DMS53 (cell line): ENCODE results near the gene PALD1.

Experiments
- DNase-seq: peaks from one replicate; lab custom pipeline; 2025; lab: John Stamatoyannopoulos, UW

The PALD1 gene

GRCh38 chr10:70478191-70479164 is at the start of gene PALD1:
Gene PALD1 (plus strand): TSS chr10:70478767. CDS start chr10:70525952, 47,185 bp downstream.
- peak; percentile 78 for DNase-seq

DNA sequence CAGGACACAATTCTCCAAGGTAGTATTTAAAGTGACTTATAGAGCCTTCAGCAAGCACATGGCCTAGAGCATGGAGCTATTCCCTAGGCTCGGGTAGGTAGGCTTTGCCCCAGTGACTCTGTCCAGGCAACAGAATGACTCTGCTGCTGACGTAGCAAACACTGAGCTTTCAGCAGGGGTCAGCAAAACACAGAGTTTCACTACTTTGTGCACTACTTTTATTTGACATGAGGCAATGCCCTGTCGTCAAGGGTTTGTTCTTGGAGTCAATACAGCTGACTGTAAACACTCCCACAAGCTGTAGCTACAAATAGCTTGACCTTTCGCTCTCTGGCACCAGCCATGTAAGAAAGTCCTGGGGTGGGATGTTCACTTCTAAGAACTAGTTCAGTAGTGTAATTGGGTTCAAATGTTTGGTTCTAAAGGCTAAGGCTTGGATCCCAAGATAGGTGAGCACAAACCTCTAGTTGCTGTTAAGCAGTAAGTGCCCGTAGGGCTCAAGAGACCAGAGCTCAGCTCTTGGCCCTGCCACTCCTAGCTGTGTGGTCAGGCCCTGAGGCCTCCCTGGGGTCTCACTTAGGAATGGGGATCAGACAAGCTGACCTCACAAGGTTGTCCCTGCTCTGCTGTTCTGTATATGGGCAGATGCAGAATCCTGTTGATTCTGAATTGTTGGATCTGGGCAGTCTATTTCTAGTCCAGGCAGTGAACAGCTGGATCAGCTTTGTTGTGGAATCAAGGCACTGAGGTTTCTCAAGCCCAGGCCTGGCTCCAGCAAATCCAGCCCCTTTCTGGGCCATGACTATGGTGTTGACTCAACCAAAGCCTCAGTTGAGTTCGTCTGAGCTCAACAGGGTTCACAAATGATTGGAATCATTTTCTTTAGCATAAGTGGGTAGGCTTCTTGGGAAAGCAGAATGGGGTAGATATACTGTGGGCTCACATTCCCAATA is 47.8 kb upstream of the PALD1 start:
- DNase-seq = peak; percentile 35

- no peak for DNase-seq
These were observed 46.5 kb upstream of the PALD1 start for GRCh38 chr10:70432101-70432500.

- no peak for DNase-seq
These were observed 45.9 kb upstream of the PALD1 start for GRCh38 chr10:70432561-70433263.

GRCh38 chr10:70433581-70434280 is 44.8 kb upstream of the PALD1 start:
- DNase-seq = no peak

GRCh38 chr10:70435241-70436085 is 43.1 kb upstream of the PALD1 start:
- no peak for DNase-seq

DNA sequence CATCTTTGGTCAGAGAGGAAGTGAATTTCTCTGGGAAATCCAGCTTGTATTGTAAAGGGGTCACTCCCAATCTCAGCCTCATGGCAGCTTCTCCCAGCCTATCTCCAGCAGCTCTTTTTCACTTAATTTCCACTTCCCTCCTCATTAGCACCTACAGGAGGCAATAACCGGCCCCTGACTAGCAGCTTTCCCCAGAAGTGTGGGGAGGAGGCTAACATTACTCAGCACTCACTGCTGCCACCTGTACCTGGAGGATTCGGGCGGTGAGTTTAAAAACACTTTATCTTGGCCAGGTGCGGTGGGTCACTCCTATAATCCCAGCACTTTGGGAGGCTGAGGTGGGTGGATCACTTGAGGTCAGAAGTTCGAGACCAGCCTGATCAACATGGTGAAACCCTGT is 40.8 kb upstream of the PALD1 start:
- no peak for DNase-seq

GRCh38 chr10:70440296-70441160 is 38.0 kb upstream of the PALD1 start:
- peak; percentile 57 for DNase-seq

DNA sequence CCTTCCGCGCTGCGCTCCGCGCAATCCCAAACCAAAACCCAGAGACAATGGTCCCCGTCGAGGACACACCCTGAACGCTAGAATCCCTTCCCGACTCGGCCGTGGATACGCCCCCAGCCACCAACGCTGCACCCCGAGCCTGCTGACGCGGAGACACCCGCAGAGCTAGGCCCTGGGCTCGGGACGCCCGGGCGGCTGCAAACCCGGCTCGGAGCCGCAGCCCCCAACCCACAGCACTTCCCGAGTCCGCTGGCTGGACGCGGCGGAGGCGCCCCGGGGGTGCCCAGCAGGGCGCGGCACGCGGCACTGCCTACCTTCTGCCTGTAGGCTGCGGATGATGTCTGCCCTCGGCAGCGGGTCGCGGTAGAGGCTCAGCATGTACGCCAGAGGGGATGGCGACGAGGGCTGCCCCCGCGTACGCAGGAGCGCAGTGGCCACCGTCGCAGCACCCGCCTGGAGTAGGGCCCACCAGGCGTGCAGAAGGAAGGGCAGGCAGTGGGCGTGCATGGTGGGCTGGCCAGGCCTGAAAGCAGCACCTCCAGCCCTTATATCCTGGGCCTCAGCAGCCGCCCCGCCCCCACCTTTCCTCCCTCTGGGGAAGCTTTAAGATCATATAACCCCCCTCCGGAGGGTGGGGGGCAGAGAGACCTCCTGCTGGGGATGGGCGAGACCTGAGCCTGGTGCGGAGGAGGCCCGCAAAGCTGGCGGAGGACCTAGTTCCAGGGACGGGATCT is 37.2 kb upstream of the PALD1 start, which contains the start of gene NODAL:
NODAL (minus strand) TSS at position 521 of the 734 bp plus-strand sequence; CDS start at position 507, 14 bp downstream.
- peak; percentile 56 for DNase-seq

- peak; percentile 65 for DNase-seq
These were observed 36.7 kb upstream of the PALD1 start for GRCh38 chr10:70441895-70442309.

GRCh38 chr10:70442332-70442988 is 36.1 kb upstream of the PALD1 start:
- DNase-seq = peak; percentile 71

- DNase-seq = no peak
These were observed 33.8 kb upstream of the PALD1 start for GRCh38 chr10:70444744-70445143.

- DNase-seq = no peak
These were observed 32.6 kb upstream of the PALD1 start for GRCh38 chr10:70445718-70446657.

DNA sequence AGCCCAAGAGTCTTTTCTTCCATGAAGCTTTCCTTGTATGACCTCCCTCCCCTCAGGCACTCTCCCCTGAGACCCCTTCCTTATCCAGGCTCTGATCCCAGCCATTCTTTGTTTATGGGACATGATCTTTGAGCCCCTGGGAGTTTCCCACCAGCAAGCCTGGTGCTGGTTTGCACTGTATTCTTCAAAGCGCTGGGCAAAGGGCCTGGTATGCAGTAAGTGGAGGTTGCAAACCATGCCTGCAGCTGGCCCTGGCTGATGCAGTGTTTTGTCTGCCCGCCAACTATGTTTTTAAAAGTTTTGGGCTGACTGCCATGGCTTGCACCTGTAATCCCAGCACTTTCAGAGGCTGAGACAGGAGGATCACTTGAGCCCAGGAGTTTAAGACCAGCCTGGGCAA is 30.3 kb upstream of the PALD1 start:
- no peak for DNase-seq

- no peak for DNase-seq
These were observed 23.3 kb upstream of the PALD1 start for GRCh38 chr10:70455213-70455630.

- no peak for DNase-seq
These were observed 22.4 kb upstream of the PALD1 start for GRCh38 chr10:70456164-70456563.
